Stimulated activated CD4-positive, alpha-beta T cell treated with anti-CD3 and anti-CD28 coated beads, Interleukin-1b, Interleukin-23, amount 100 ng/mL, for 1 hour (primary cell): Measurements from ENCODE around the gene SPECC1L.
"Not testable (repeated sequence)": the region's sequence is repeated elsewhere in the genome, so short reads cannot be mapped to it uniquely, and the experiment has no call there.

ENCODE experiments used
- DNase-seq, 2 donors: peaks; one replicate each; pipeline ENCODE4 v3.0.0-alpha.2; 2020; ENCODE audit warnings: low read depth in 2 of 2

Gene SPECC1L, protein sequence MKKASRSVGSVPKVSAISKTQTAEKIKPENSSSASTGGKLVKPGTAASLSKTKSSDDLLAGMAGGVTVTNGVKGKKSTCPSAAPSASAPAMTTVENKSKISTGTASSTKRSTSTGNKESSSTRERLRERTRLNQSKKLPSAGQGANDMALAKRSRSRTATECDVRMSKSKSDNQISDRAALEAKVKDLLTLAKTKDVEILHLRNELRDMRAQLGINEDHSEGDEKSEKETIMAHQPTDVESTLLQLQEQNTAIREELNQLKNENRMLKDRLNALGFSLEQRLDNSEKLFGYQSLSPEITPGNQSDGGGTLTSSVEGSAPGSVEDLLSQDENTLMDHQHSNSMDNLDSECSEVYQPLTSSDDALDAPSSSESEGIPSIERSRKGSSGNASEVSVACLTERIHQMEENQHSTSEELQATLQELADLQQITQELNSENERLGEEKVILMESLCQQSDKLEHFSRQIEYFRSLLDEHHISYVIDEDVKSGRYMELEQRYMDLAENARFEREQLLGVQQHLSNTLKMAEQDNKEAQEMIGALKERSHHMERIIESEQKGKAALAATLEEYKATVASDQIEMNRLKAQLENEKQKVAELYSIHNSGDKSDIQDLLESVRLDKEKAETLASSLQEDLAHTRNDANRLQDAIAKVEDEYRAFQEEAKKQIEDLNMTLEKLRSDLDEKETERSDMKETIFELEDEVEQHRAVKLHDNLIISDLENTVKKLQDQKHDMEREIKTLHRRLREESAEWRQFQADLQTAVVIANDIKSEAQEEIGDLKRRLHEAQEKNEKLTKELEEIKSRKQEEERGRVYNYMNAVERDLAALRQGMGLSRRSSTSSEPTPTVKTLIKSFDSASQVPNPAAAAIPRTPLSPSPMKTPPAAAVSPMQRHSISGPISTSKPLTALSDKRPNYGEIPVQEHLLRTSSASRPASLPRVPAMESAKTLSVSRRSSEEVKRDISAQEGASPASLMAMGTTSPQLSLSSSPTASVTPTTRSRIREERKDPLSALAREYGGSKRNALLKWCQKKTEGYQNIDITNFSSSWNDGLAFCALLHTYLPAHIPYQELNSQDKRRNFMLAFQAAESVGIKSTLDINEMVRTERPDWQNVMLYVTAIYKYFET

DNA sequence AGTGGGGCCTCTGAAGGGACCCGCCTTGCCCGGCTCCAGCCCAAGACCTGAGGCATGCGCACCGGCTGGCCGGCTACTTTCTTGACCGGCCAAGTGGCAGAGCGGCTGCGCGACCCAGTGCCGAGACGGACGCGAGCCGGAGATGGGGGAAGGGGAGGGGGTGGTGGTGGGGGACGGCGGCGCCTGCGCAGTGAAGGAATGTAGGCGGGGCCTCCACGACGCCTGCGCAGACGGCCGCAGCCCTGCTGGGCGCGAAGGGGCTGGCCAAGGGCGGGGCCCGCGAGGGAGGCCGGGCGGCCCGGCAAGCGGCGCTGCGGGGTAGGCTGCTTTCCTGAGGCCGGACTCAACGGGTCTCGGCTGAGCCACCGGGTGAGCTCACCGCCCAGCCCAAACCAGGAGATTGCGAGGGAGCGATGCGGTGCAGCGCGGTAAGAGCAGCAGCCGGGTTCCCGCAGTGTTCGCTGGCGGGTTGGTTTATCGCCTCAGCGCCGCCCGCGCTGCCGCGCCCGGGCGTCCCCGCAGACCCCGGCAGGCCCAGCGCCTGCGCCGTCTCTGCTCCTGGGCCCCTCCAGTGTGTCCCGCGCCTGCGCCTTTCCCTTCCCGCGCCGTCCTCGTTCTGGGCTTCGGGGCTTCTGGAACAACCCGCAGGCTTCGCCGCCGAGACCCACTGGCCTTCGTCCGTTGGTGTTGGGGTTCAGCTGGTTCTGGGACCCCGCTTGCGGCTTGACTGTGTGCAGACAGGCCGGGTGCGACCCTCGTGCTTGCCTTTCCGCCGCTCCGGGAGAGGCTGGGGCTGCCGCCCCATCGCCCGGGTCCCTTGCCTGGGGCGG is at the start of gene SPECC1L:
TSS of gene SPECC1L (plus strand) at position 276 of the 830 bp plus-strand sequence. CDS start 31,401 bp downstream, outside the sequence.
- DNase-seq: peak; percentile 81

- DNase-seq: no peak
Measured at GRCh38 chr22:24224468-24224867, 46.2 kb upstream of the SPECC1L start.

DNA sequence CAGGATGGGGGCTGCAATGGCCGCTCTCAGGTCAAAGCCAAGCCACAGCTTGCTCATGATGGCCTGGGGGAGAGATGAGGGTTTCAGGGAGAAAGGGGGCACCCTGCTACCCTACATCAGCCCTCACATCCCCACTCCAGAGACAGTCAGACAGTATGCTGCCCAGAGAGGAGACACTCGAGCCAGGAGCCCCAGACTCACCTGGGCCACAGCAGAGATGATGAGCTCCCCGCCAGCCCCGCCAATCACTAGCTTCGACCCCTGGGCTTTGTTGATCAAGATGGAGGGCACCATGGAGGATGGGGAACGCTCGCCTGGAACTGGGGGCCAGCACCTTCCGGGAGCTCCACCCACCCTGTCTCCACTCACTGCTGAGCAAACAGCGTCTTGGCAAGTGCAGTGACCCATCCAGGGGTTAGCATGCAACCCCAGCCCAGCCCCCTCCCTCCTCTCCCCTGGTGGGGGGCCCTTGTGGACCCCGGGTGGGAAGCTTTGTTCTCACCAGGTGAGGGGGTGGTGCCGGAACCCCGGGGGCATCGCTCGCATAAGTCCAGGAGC is 45.5 kb upstream of the SPECC1L start:
- no peak for DNase-seq

DNA sequence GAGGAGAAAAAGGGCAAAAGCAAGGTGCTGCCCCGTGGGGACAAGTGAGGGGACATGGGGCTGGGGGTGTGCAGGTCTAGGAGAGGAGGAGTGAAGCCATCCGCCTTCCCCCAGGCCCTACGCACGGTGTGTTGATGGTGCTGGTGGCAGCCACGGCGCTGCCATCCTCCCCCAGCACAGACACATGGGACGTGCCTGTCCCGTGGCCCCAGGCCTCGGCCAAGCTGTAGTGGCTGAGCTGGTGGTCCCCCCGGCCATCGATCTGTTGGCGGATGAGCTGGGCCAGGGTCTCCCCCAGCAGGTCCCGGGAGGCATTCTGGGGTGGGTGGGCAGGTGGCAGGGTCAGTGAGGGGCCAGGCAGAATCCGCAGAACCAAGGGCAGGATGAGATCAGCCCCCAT is 44.7 kb upstream of the SPECC1L start:
- DNase-seq: no peak

DNA sequence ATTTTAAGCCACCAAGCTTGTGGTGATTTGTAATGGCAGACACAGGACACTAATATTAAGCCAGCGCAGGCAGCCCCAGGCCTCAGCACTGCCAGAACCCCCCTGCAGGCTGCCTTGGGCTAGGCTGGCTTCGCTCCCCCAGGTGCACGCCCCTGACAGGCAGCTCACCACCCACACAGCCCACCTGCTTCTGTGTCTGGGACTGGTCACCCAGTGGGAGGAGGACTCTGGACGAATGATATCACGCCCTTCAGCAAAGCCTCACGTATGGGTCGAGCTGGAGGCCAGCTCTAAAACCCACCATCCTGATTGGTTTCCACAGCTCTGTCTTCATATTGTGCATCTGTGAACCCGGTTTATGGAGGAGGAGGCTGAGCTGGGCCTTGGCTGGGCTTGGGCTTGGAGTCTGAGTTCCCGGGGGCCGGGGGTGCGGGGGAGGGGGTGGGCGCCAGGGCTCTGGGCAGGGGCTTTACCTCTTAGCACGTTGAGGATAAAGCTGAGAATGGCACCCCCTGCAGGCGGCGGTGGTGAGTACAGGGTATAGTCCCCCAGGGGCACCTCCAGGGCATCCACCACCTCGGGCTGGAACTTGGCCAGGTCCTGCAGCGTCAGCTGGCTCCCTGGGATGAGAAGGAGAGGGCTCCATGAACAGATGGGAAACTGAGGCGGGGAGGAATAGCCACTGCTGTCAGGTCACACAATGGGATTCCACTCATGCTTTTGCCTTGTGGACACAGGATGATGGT is 39.5 kb upstream of the SPECC1L start:
- peak; percentile 18 to 52 for DNase-seq

DNA sequence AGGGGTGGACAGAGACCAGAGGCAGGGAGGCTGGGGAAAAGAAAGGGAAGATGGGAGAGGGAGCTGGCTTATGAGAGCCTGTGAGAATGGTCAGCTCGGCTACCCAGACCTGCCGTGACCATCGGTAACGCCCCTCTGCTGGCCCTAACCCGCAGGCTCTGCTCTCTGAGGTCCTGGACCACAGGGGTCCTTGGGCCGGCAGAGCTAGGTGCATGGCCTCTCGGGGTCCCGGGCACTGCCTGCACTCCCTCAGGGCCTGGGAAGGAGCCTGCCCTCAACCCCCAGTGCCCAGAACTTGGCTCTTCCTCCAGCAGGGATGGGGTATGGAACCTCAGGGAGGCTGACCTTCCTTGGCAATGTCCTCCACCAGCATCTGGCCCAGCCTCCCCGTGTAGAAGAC is 38.9 kb upstream of the SPECC1L start:
- no peak for DNase-seq

GRCh38 chr22:24232124-24232523 is 38.5 kb upstream of the SPECC1L start:
- DNase-seq: no peak

DNA sequence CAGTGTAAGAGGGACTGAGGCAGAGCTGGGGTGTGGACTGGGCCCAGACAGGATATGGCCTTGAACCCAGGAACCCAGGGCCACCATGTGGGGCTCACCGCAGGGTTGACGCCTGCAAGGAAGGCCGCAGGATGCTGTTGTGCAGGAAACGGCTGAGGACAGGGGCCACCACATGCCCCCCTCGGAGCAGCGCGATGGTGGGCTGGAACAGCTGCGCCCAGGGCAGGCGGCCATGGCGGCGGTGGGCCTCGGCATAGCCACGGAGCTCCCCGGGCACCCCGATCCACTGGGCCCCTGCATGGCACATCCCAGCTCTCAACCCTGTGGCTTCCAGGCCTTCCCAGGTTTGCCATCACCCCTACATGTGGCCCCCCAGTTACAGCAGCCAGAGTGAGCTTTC is 37.9 kb upstream of the SPECC1L start:
- no peak for DNase-seq

GRCh38 chr22:24233235-24233634 is 37.4 kb upstream of the SPECC1L start:
- DNase-seq: no peak

- no peak for DNase-seq
Measured at GRCh38 chr22:24233816-24234215, 36.8 kb upstream of the SPECC1L start.

DNA sequence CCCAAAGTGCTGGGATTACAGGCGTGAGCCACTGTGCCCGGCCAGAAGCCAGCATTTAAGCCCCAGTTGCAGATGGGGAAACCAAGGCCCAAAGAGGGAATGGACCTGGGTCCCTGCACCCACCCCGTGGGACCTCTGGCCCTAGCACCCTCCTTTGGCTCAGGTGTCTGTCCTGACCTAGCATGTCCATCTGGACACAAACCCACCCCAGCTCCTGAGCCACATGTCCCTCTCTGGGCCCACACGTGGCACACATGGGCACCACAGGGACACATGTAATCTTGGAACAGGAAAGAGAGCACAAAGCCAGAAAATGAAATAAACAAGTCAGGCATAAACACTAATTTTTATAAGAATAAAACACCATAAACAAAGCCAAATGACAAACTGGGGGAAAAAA is 35.3 kb upstream of the SPECC1L start:
- DNase-seq: no peak

DNA sequence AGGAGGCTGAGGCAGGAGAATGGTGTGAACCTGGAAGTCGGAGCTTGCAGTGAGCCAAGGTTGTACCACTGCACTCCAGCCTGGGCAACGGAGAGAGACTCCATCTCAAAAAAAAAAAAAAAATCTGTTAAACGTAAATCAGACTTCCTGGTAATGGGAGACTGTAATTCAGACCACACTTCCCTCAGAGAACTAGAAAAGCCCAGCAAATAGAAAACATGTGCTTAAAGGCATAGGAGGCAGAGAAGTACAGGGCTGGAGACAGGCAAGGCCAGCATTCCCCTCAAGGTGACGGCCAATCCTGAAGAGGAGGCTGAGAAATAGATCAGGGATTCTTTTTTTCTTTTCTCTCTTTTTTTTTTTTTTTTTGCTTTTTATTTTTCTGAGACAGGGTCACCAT is 34.0 kb upstream of the SPECC1L start:
- no peak for DNase-seq

GRCh38 chr22:24238101-24238694 is 32.4 kb upstream of the SPECC1L start:
- DNase-seq: not testable (repeated sequence)

- no peak for DNase-seq
Measured at GRCh38 chr22:24240381-24240780, 30.2 kb upstream of the SPECC1L start.

DNA sequence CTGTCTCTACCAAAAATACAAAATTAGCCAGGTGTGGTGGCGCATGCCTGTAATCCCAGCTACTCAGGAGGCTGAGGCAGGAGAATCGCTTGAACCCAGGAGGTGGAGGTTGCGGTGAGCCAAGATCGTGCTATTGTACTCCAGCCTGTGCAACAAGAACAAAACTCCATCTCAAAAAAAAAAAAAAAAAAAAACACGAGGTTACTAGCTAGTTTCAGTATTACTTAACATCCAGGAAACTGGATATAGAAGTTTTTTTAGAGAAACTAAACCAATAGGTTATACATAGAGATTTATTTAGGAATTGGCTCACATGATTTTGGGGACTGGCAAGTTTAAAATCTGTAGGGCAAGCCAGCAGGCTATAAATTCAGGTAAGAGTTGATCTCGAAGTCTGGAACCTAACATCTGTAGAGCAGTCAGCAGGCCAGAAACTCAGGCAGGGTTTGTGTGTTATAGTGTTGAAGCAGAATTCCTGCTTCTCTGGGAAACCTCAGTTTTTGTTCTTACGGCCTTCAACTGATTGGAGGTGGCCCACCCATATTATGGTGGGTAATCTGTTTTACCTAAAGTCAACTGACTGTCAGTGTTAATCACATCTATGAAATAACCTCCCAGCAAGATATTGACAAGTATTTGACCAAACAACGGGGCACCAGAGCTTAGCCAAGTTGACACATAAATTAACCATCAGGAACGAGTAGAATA is 29.5 kb upstream of the SPECC1L start:
- not testable (repeated sequence) for DNase-seq

- not testable (repeated sequence) for DNase-seq
Measured at GRCh38 chr22:24243417-24243816, 27.2 kb upstream of the SPECC1L start.

DNA sequence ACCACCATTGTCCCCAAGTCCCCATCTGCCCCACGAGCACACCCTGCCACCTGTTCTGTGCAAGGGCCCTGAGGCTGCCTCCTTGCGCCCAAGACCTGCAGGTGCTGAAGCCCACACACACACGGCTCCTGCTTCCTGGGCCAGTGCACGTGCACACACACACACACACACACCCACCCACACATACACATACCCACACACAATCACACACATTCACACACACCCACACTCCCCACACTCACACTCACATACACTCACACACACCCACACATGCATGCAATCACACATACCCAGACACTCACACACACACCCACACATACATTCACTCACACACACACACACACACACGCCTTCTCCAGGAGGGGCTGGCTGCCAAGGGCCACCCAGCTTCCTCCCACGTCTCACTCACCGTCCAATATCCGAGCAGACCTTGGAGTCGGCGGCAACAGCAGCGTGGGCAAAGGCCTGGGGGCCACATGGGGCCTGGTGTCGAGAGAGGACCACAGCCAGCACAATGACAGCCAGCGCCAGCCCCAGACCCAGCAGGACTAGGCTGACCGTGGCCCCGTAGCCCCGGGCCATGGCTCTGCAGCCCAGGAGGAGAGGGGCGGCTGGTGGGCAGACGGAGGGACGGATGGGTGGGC is 26.4 kb upstream of the SPECC1L start:
- DNase-seq: no peak

DNA sequence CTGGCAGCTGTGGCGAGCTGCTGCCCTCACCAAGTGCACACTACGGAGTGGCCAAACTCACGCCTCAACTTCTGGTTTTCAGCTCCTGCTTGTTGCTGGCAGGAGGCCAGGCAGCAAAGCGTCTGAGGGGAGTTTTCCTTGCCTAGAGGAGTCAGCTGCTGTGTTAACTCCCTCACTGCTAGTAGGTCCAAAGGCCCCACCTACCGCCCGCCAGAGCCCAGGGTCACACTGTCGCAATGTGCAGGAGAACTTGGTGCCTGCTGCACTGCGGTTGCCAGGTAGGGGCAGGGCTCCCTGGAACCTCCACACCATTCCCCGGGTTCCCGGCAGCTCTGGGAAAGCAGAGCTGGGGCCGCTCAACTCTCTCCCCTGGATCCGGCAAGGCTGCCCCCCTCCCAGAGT is 25.6 kb upstream of the SPECC1L start, which contains the start of gene GGT5:
TSS of gene GGT5 (minus strand) at position 53 of the 402 bp plus-strand sequence. CDS start 357 bp downstream, outside the sequence.
- DNase-seq: not testable (repeated sequence)
